GM12872 (cell line): ENCODE measurements around the gene C19orf38.

Experiments
- CTCF ChIP-seq: IDR thresholded peaks from 3 replicates; pipeline ENCODE4 v1.5.1; 2011; ENCODE audit warnings: low read depth, mild to moderate bottlenecking, low read length, moderate library complexity; ENCODE audit not compliant: insufficient read depth

C19orf38 gene

GRCh38 chr19:10828981-10829821 is 19.0 kb upstream of the C19orf38 start:
- no peak for TF ChIP-seq CTCF

GRCh38 chr19:10829967-10830366 is 18.2 kb upstream of the C19orf38 start:
- no peak for TF ChIP-seq CTCF

- no peak for TF ChIP-seq CTCF
Measured at GRCh38 chr19:10830370-10830769, 17.8 kb upstream of the C19orf38 start.

GRCh38 chr19:10830931-10831779 is 17.1 kb upstream of the C19orf38 start:
- TF ChIP-seq CTCF: no peak

- no peak for TF ChIP-seq CTCF
Measured at GRCh38 chr19:10831987-10832938, 16.0 kb upstream of the C19orf38 start.

- TF ChIP-seq CTCF: no peak
Measured at GRCh38 chr19:10832939-10833296, 15.3 kb upstream of the C19orf38 start.
